IMR-90 (cell line): ENCODE measurements around the gene YPEL5.

Experiments
- CTCF ChIP-seq: conservative IDR thresholded peaks from 2 replicates; pipeline ENCODE4 v1.5.1; 2012; ENCODE audit warnings: mild to moderate bottlenecking, low read depth, low read length, improper control_type of control experiment
- POLR2A ChIP-seq: IDR thresholded peaks from 2 replicates; pipeline ENCODE4 v1.6.1; 2012; ENCODE audit warnings: mild to moderate bottlenecking, low read depth, low read length
- RAD21 ChIP-seq: IDR thresholded peaks from 2 replicates; pipeline ENCODE4 v1.6.1; 2012; ENCODE audit warnings: low read length, improper control_type of control experiment
- RCOR1 ChIP-seq: IDR thresholded peaks from 2 replicates; pipeline ENCODE4 v1.6.1; 2012; ENCODE audit warnings: mild to moderate bottlenecking, low read length, improper control_type of control experiment; ENCODE audit not compliant: insufficient replicate concordance
- SMC3 ChIP-seq: fragments of 150-350 bp; IDR thresholded peaks from 2 replicates; pipeline ENCODE4 v1.6.1; 2016; ENCODE audit warnings: low read depth, mild to moderate bottlenecking, antibody characterized with exemption, low read length, moderate library complexity
- USF2 ChIP-seq: fragments of 150-350 bp; IDR thresholded peaks from 2 replicates; pipeline ENCODE4 v1.6.1; 2017; ENCODE audit warnings: mild to moderate bottlenecking, antibody characterized with exemption, low read length, low read depth

DNA sequence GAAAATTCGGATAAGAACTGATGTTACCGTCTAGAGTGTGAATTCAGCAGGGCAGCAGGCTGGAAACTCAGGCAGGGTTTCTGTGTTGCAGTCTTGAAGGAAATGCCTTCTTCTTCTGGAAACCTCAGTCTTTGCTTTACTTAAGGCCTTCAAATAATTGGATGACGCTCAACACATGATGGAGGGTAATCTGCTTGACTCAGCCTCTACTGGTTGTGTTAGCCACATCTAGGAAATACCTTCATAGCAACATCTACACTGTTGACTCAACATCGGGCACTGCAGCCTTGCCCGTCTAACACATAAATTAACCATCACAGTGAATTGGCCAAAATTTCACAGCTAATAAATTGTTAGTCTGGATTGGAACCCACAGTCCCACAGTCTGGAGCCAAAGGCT lies 37.2 kb downstream of the YPEL5 start:
- no peak for TF ChIP-seq CTCF
- TF ChIP-seq USF2: no peak
- no peak for TF ChIP-seq SMC3
- TF ChIP-seq POLR2A: no peak
- no peak for TF ChIP-seq RAD21
- no peak for TF ChIP-seq RCOR1
